PC-9 (cell line): ENCODE measurements around the gene CAPN1. TPM values are rescaled to one million over a fixed set of nuclear protein-coding genes. Genes with fewer than 3 reads are reported as not detected.

ENCODE experiments used
- BruUV-seq: library from RNA; stranded (reverse); fragments of 400-500 nt; replicated peaks from 2 replicates; lab custom pipeline; 2021; lab: Mats Ljungman, UMichigan
- CTCF ChIA-PET: fragments of 300-600 bp; sonication (Branson Sonifier 250); formaldehyde crosslinking; loops from one replicate; lab custom pipeline; 2022; ENCODE audit warnings: antibody characterized with exemption; lab: Charles Lee
- POLR2A ChIA-PET: fragments of 300-600 bp; sonication (Branson Sonifier 250); formaldehyde crosslinking; loops from one replicate; lab custom pipeline; 2022; ENCODE audit warnings: antibody characterized with exemption; ENCODE audit not compliant: unreplicated experiment; lab: Charles Lee
- DNase-seq, 2 experiments: peaks; one replicate each; pipeline versions ENCODE4 v3.0.0 to v3.0.0-alpha.2; 2015 to 2022; ENCODE audit warnings: mixed read lengths in 1 of 2
- H2AFZ ChIP-seq: fragments of 200-600 bp; sonication (generic); 2 replicates; pipeline ENCODE4 v1.8.1; 2017; ENCODE audit warnings: antibody characterized with exemption
- H3F3A ChIP-seq: fragments of 200-600 bp; sonication (generic); 2 replicates; pipeline ENCODE4 v1.8.1; 2017; ENCODE audit warnings: antibody characterized with exemption, mild to moderate bottlenecking, low read depth; ENCODE audit not compliant: insufficient read depth
- H3K27ac ChIP-seq: fragments of 200-600 bp; sonication (generic); 2 replicates; pipeline ENCODE4 v1.6.1; 2016; ENCODE audit warnings: mixed run types
- H3K27me3 ChIP-seq: fragments of 200-600 bp; sonication (generic); 2 replicates; pipeline ENCODE4 v1.6.1; 2016; ENCODE audit warnings: low read depth, mixed run types; ENCODE audit not compliant: insufficient read depth
- H3K36me3 ChIP-seq: fragments of 200-600 bp; sonication (generic); 2 replicates; pipeline ENCODE4 v1.6.1; 2016; ENCODE audit warnings: low read depth, mixed run types
- H3K4me1 ChIP-seq: fragments of 200-600 bp; sonication (generic); replicated peaks from 2 replicates; pipeline ENCODE4 v1.6.1; 2016; ENCODE audit warnings: mixed run types; ENCODE audit not compliant: insufficient read depth
- H3K4me2 ChIP-seq: fragments of 200-600 bp; sonication (generic); 2 replicates; pipeline ENCODE4 v1.6.1; 2017; ENCODE audit warnings: mixed run types
- H3K4me3 ChIP-seq: fragments of 200-600 bp; sonication (generic); 2 replicates; pipeline ENCODE4 v1.6.1; 2016; ENCODE audit warnings: mixed run types
- H3K79me2 ChIP-seq: fragments of 200-600 bp; sonication (generic); 2 replicates; pipeline ENCODE4 v1.6.1; 2017; ENCODE audit warnings: low read depth, mixed run types
- H3K9me2 ChIP-seq: fragments of 200-600 bp; sonication (generic); 2 replicates; pipeline ENCODE4 v1.8.1; 2017; ENCODE audit warnings: mild to moderate bottlenecking; ENCODE audit not compliant: insufficient read depth
- H3K9me3 ChIP-seq: fragments of 200-600 bp; sonication (generic); 2 replicates; pipeline ENCODE4 v1.8.1; 2016; ENCODE audit warnings: low read depth; ENCODE audit not compliant: insufficient read depth
- H4K20me1 ChIP-seq: fragments of 200-600 bp; sonication (generic); 2 replicates; pipeline ENCODE4 v1.8.1; 2017; ENCODE audit not compliant: insufficient read depth
- CTCF ChIP-seq: fragments of 200-600 bp; sonication (generic); conservative IDR thresholded peaks from 2 replicates; pipeline ENCODE4 v1.6.1; 2017; ENCODE audit warnings: mixed run types, antibody characterized with exemption, mild to moderate bottlenecking, moderate library complexity
- EZH2 ChIP-seq: fragments of 200-600 bp; sonication (generic); IDR thresholded peaks from 2 replicates; pipeline ENCODE4 v1.8.0; 2017; ENCODE audit warnings: antibody characterized with exemption, low read depth
- intact Hi-C: fragments of 100-400 bp; cut with micrococcal nuclease; formaldehyde crosslinking; loops from one replicate; pipeline ENCODE4 v1.10.0; 2022; ENCODE audit not compliant: unreplicated experiment
- total RNA-seq: library from RNA; stranded (reverse); gene quantifications from 2 replicates; pipeline ENCODE4 v1.2.3, GENCODE V29; 2021

The CAPN1 gene
- total RNA-seq, 1 experiment from 2014 or later = 559 TPM

DNA sequence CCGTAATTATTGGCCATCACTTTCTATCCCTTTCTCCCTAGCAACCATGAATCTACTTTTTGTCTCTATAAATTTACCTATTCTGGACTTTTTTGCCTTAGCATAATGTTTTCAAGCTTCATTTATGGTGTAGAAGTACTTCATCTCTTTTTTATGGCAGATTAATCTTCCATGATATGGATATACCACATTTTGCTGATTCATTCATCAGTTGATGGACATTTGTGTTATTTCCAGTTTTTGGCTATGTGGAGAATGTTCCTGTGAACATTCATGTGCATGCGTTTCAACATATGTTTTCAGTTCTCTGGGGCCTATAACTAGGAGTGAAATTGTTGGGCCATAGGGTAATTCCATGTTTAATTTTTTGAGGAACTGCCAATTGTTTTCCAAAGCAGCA is 12.8 kb downstream of the CAPN1 start:
- no peak for TF ChIP-seq CTCF
- no peak for TF ChIP-seq EZH2
- H3K27me3 ChIP-seq = no peaks in the 10 kb centered on the region
- H3K79me2 ChIP-seq = peaks cover 28% of the 10 kb centered on the region
- no peaks in the 10 kb centered on the region for H3K9me3 ChIP-seq
- H3K4me3 ChIP-seq = no peak overlapping the region
- no peak overlapping the region for H3K4me2 ChIP-seq
- intact Hi-C loops = no loop called here
- BruUV-seq = no TSS peak
- CTCF ChIA-PET = no interaction called here
- no peak overlapping the region for H3K27ac ChIP-seq
- H3K4me1 ChIP-seq = peaks cover 30% of the 10 kb centered on the region
- DNase-seq = no peak
- peaks cover 11% of the 10 kb centered on the region for H4K20me1 ChIP-seq
- no peaks in the 10 kb centered on the region for H3K9me2 ChIP-seq
- H3K36me3 ChIP-seq = peaks cover 63% of the 10 kb centered on the region
- POLR2A ChIA-PET = interaction anchor here (0.6 kb wide), 1 partner anchor 83 kb away, joined by 4 read pairs; the partner anchor contains the start of gene TM7SF2
- H2AFZ ChIP-seq = no peak overlapping the region
- H3F3A ChIP-seq = peaks cover 67% of the 10 kb centered on the region

GRCh38 chr11:65204143-65204542 is 22.4 kb downstream of the CAPN1 start:
- Histone ChIP-seq H3K36me3 (peaks cover 15% of the 10 kb centered on the region), H3K4me1 (peaks cover 70% of the 10 kb centered on the region), H3K79me2 (peaks cover 5% of the 10 kb centered on the region; the same call in 1 of the 2 replicates), H3K9me3 (no peaks in the 10 kb centered on the region), H2AFZ (no peak overlapping the region), H4K20me1 (no peaks in the 10 kb centered on the region), H3K4me3 (no peak overlapping the region), H3K27me3 (no peaks in the 10 kb centered on the region), H3K9me2 (no peaks in the 10 kb centered on the region), H3K4me2 (no peak overlapping the region), H3F3A (peaks cover 77% of the 10 kb centered on the region), H3K27ac (no peak overlapping the region)
- intact Hi-C loops = loop anchor here (1.0 to 5.0 kb wide), 3 partner anchors 46 to 128 kb away; partner anchors contain the start of gene DPF2
- ChIA-PET POLR2A (no interaction called here), CTCF (no interaction called here)
- BruUV-seq = no TSS peak
- DNase-seq = no peak
- TF ChIP-seq EZH2 (no peak), CTCF (no peak)

DNA sequence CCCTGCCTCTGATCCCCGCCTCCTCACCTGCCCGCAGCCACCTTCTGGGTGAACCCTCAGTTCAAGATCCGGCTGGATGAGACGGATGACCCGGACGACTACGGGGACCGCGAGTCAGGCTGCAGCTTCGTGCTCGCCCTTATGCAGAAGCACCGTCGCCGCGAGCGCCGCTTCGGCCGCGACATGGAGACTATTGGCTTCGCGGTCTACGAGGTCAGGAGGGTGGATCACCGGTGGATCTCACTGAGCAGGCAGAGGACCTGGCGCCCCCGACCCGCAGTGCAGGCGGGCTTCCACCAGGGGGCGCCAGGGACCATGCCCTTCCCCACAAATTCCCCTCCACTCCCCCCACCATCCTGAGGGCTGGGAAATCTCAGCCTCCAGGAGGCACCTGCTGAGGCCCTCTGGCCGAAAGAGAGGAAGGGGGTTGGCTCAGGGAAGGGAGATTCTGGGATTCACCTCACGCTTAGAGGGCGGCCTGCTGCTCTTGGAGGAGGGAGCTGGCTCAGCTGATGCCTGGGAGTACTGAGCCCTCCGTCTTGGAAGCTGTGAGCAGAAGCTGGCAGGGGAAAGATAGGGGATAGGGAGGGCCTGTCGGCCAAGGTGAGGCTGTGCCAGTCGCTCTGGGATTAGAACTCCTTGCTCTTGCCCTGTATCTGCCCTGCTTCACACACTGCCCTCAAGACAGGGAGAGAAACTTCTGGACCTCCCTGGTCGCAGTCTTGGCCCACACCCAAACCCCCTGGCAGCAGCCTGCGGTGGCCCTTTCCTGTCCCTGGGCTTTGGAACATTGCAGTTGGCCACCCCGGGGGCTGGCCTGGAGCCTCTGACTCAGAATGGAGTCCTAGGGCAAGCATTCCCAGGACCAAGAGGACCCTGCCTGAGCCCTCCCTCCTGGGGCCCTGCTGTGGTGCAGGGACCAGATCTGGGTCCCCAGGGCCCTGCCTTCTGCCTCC is 23.2 kb downstream of the CAPN1 start:
- Histone ChIP-seq H3F3A (peaks cover 74% of the 10 kb centered on the region), H4K20me1 (no peaks in the 10 kb centered on the region), H3K9me3 (no peaks in the 10 kb centered on the region), H3K27me3 (no peaks in the 10 kb centered on the region), H3K9me2 (no peaks in the 10 kb centered on the region), H3K4me3 (no peak overlapping the region), H3K36me3 (peaks cover 17% of the 10 kb centered on the region), H3K79me2 (peaks cover 5% of the 10 kb centered on the region), H2AFZ (no peak overlapping the region), H3K27ac (peak overlapping the region; percentile 72), H3K4me2 (peak overlapping the region; percentile 74; the same call in 1 of the 2 replicates), H3K4me1 (peaks cover 70% of the 10 kb centered on the region)
- intact Hi-C loops = loop anchor here (1.0 to 5.0 kb wide), 3 partner anchors 45 to 127 kb away; partner anchors contain the start of gene DPF2
- DNase-seq = peak in 1 of 2 experiments; percentile 57
- CTCF ChIA-PET = interaction anchor here (0.8 kb wide), 1 partner anchor 10 kb away, joined by 3 read pairs; no protein-coding TSS in a partner anchor
- POLR2A ChIA-PET = interaction anchor here (0.6 kb wide), 1 partner anchor 47 kb away, joined by 6 read pairs; no protein-coding TSS in a partner anchor
- peak; percentile 99 for TF ChIP-seq CTCF
- TF ChIP-seq EZH2 = no peak
- BruUV-seq = no TSS peak
